ENCODE results near the gene GNAI2.

DNA sequence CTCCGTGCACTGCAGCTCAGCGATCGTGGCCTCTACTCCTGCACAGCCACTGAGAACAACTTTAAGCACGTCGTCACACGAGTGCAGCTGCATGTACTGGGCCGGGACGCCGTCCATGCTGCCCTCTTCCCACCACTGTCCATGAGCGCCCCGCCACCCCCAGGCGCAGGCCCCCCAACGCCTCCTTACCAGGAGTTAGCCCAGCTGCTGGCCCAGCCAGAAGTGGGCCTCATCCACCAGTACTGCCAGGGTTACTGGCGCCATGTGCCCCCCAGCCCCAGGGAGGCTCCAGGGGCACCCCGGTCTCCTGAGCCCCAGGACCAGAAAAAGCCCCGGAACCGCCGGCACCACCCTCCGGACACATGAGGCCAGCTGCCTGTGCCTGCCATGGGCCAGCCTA is 48.3 kb upstream of the GNAI2 start:
- no peak for TF ChIP-seq POLR2A (IDR thresholded peaks at IDR 0.05)
- TF ChIP-seq, protein P1, sequence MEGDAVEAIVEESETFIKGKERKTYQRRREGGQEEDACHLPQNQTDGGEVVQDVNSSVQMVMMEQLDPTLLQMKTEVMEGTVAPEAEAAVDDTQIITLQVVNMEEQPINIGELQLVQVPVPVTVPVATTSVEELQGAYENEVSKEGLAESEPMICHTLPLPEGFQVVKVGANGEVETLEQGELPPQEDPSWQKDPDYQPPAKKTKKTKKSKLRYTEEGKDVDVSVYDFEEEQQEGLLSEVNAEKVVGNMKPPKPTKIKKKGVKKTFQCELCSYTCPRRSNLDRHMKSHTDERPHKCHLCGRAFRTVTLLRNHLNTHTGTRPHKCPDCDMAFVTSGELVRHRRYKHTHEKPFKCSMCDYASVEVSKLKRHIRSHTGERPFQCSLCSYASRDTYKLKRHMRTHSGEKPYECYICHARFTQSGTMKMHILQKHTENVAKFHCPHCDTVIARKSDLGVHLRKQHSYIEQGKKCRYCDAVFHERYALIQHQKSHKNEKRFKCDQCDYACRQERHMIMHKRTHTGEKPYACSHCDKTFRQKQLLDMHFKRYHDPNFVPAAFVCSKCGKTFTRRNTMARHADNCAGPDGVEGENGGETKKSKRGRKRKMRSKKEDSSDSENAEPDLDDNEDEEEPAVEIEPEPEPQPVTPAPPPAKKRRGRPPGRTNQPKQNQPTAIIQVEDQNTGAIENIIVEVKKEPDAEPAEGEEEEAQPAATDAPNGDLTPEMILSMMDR (IDR thresholded peaks at IDR 0.05) = no peak

Data from transverse colon (tissue), 3 donors.